GM19467 (cell line): ENCODE results near the gene SMCHD1.
"Not testable (repeated sequence)": the region's sequence is repeated elsewhere in the genome, so short reads cannot be mapped to it uniquely, and the experiment has no call there.

Experiments used
- ATAC-seq: cut with Tn5 transposase; IDR thresholded peaks from one replicate; pipeline ENCODE4 v1.9.1; 2021; ENCODE audit warnings: mild to moderate bottlenecking, moderate library complexity; ENCODE audit not compliant: unreplicated experiment

Gene SMCHD1

DNA sequence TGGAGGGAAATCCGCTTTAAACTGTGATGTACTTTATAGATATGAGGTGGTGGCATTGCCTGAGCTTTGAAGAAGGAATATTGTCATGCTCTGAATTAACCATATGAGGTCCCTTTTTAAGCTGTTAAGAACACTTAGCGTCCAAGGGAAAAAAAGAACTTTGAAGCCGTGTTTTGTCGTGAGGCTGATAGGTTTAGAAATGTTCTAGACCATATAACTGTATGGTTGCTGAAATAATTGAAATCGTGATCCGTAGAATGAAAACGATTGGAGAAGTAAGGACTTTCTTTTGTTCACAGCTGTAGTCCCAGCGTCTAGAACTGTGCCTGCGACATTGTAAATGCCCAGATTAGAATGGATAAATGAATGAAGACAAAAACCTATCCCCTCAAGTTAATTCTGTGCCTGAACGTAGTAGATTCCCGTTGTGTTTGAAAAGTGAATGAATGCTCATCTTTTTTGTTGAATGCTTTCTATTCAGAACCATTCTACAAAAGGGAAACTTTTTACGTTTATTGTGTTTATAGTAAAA lies 1.5 kb downstream of the SMCHD1 start:
- ATAC-seq, result no peak

DNA sequence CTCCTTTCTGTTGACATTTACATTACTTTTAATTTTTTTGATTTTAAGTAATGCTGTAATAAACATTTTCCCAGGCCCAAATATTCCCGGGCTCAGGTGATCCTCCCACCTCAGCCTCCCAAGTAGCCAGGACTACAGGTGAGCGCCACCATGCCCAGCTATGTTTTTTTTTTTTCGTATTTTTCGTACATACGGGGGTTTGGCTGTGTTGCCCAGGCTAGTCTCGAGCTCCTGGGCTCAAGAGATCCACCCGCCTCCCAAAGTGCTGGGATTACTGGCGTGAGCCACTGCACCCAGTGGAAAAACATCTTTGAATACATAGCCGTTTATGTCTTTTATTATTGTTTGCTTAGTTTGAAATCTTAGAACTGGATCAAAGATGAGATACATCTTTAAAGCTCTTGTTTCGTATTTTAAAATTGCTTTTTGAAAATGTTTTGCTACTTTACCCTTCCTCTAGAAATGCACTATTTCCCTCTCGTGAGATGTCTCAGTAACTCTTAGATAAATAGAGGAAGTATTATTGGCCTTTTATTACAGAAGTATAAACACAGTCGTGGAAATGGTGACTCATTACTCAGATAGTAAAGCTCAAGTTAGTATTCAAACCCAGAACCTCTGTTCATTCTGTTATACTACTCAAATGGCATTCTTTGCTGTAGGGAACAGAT lies 2.4 kb downstream of the SMCHD1 start:
- no peak for ATAC-seq

DNA sequence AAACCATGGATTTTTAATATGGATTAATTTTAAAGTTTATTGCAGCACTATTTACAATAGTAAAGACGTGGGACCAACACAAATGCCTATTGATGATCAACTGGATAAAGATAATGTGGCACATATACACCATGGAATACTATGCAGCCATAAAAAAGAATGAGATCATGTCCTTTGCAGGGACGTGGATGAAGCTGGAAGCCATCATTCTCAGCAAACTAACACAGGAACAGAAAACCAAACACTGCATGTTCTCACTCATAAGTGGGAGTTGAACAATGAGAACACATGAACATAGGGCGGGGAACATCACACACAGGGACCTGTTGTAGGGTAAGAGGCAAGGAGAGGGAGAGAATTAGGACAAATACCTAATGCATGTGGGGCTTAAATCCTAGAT lies 5.3 kb downstream of the SMCHD1 start:
- ATAC-seq, result not testable (repeated sequence)

DNA sequence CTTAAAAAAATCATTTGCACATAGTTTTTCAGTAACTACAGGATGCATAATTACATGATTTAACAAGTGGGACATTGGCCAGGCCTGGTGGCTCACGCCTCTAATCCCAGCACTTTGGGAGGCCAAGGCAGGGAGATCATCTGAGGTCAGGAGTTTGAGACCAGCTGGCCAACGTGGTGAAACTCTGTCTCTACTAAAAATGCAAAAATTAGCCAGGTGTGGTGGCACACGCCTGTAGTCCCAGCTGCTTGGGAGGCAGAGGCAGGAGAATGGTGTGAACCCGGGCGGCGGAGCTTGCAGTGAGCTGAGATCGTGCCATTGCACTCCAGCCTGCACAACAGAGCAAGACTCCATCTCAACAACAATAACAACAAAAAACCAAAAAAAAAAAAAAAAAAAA lies 6.8 kb downstream of the SMCHD1 start:
- ATAC-seq, result not testable (repeated sequence)

DNA sequence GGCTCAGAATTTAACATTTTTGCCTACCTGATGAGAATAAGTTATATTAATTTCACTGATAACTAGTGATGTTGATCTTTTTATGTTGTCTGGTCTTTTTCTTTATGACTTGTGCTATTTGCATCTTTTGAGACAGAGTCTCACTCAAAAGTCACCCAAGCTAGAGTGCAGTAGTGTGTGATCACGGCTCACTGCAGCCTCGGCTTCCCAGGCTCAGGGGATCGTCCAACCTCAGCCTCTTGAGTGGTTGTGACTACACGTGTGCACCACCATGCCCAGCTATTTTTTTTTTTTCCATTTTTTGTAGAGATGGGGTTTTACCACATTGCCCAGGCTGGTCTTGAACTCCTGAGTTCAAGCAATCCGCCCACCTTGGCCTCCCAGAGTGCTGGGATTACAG lies 7.5 kb downstream of the SMCHD1 start:
- peak; percentile 46 for ATAC-seq

DNA sequence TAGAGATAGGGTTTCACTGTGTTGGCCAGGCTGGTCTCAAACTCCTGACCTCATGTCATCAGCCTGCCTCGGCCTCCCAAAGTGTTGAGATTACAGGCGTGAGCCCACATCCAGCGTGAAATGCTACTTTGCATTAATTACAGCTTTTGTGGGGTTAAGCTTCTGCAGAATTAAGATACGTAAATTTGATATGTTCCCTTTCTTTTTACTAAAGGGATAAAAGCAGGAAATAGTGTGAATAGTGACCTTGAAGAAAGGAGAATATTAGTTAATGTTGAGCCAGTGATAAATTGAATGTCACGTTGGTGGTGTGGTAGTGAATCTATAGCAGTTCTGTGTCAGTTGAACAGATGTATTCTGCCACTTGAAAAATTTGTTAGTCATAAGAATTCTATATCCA lies 16.9 kb downstream of the SMCHD1 start:
- no peak for ATAC-seq

DNA sequence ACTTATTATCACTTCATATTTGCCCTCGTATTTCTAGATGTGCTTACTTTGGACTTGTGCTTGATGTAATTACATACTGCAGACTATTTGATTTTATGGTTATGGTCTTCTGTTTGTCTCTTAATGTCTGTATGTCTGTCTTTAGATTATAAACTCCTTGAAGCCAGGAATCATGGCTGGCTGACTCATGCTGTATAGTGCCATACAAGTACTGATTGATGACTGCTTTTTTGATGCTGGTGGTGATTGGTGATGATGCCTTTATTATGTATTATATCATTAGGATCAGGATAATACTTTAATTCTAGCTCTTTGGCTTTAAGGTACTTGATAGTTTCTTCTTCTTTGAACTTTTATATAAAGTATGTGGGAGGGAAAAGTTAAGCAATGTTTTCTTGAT lies 17.3 kb downstream of the SMCHD1 start:
- no peak for ATAC-seq

DNA sequence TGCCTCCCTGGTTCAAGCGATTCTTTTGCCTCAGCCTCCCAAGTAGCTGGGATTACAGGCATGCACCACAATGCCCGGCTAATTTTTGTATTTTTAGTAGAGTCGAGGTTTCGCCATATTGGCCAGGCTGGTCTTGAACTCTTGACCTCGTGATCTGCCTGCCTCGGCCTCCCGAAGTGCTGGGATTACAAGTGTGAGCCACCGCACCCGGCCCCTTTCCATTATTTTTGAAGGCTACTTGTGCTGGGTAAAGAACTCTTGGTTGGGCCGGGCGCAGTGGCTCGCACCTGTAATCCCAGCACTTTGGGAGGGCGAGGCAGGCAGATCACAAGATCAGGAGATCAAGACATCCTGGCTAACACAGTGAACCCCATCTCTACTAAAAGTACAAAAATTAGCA lies 23.4 kb downstream of the SMCHD1 start:
- not testable (repeated sequence) for ATAC-seq

DNA sequence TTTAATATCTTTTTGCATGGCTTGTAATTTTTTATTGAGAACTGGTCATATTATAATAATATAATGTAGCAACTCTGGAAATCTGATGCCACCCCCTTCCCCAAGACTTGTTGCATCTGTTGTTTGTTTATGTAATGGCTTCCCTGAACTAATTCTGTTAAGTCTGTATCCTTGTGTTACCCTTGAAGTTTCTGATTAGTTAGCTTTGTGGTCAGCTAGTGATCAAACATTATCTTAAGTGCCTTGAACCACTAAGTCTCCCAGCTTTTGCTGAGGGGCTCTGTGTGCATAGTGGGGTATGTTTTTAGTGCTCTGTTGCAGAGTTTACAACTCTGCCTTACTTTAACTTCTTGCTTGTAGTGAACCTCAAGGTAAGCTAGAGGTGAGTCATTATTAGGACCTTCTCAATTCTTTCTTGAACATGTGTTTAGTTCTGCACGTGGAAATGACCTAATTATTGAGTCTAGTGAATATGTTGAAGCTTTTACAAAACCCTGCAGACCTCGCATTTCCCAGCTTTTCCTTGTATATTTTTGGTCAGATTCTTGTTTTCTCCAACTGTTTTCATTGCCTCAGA lies 24.8 kb downstream of the SMCHD1 start:
- no peak for ATAC-seq

DNA sequence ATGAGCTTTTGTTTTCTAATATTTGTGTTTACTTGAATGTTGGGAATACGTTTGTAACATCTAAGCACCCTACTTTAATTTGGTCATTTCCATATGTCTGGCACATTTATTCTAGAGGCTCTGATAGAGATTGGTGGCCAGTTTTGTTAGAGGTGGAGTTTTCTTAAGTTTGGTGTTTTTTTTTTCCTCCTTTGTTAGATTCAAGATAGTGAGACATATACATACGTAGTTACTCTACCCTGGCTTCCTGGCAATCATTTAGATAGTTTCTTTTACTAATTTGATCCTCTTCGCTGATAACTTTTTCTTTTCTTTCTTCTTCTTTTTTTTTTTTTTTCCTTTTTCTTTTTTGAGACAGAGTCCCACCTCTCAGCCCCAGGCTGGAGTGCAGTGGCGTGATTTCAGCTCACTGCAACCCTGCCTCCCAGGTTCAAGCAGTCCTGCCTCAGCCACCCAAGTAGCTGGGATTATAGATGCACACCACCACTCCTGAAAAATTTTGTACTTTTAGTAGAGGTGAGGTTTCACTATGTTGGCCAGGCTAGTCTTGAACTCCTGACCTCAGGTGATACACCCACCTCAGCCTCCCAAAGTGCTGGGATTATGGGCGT lies 26.6 kb downstream of the SMCHD1 start:
- no peak for ATAC-seq

DNA sequence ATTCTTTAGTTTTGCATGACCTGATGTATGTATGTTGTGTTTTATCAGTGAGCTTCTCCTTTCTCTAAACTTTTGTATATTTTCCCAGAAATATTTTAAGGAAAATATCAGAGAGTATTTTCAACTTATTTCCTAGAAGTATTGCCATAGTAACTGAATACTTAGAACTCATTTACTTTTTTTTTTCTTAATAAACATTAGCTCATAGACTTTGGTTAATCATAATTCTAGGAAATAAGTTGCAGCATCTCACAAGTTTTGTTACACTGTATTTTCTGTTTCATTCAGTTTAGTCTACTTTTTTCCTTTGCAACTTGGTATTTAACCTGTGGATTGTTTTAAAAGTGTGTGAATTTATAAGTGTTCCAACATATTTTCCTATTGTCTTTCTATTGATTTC lies 27.5 kb downstream of the SMCHD1 start:
- ATAC-seq, result no peak

DNA sequence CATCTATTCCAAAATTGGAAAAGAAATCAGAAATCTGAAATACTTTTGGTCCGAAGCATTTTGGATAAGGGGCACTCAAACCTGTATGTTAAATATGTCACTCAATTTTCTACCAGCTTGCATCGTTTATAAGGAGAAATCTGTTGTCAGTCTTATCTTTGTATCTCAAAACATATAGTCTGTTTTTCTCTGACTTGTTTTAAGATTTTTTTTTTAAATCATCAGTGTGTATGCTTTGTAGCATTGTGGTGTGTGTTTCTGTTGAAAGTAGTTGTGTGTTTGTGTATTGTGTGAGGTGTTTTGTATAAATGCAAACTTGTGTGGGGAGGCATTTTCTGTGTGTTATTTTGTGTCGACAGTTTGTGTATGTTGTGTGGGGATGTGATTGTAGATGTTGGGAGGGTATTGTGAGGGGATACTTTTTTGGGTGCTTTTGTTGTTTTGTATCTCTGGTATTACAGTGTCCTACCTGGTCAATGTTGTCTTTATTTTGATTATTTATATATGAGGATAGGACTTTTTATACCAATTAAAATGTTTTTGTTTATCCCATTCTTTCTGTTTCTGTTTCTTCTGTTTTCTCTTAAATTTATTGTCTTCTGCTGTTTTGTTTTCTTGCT lies 30.9 kb downstream of the SMCHD1 start:
- ATAC-seq, result no peak

DNA sequence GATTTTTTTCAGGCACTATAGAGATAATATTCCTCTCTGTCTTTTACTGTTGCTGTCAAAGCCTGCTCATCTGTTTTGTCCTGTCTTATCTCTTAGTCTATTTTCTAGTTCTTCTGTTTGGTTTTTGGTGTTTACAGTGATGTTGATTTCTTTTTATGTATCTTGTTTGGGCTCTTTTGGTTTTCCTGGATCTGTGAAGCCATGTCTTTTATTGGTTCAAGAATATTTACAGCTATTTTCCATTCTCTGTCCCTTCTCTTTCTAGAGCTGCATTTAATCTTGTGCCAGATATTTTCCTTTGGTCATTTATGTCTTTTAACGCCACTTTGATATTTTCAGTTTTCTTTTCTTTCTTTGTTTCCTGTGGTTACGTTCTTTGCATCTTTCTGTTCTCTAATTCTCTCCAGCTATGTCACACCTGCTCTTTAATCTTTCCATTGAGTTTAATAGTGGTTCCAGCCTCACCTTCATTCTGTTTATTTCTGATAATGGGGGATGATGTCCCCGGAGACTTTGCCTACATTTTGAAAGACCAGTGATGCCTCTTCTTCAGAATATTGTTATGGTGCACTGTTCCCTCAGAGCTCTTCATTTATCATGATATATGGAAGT lies 32.0 kb downstream of the SMCHD1 start:
- peak; percentile 59 for ATAC-seq

DNA sequence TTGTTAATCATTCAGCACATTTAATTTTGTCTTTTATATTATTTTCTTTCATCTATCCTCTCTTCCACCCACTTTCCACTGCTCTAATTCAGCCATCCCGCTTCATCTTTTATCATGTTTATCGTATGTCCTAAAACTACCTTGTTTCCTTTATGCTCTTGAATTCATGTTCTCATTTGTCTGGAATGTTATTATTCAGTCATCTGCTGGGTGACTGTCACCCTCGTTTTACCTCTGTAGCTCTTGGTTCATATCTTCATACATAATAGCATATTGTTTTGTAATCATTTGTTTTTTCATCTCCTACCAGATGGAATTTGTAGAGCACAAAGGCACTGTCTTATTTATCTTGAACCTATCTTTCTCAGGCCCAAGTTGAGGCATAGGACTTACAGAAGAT lies 37.0 kb downstream of the SMCHD1 start:
- no peak for ATAC-seq

DNA sequence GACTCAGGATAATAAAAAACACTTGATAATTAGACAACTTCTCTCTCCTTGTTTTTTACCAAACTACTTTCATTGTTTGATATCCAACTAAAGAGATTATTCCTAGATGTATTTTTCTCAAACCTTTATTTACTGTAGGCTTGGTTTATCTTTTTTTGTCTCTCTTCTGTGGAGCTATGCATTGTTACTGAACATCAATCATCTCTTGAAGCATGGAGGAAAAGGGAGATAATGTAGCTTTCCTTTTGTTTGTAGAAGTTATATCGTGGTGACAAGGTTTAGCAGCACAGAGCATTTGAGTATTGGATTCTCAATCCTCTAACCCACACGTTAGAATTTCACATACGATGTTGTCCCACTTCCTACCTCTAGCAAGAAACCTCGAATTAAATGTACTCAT lies 41.7 kb downstream of the SMCHD1 start:
- ATAC-seq, result no peak

DNA sequence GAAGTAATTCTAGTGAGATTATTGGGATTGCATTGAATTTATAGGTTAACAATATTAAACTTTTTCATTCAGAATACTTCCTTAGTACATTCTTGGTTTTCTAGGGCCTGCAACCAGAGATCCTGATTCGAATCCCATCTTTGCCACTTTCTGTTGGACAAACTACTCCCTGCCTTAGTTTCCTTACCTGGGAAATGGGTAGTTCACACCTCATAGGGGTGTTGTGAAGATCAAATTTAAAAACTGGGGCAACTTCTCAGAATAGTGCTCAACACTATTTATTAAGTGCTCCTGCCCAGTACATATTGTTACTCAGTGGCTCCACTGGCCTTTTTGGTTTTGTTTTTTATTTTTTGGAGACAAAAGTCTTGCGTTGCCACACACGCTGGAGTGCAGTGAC lies 43.5 kb downstream of the SMCHD1 start:
- ATAC-seq, result no peak

DNA sequence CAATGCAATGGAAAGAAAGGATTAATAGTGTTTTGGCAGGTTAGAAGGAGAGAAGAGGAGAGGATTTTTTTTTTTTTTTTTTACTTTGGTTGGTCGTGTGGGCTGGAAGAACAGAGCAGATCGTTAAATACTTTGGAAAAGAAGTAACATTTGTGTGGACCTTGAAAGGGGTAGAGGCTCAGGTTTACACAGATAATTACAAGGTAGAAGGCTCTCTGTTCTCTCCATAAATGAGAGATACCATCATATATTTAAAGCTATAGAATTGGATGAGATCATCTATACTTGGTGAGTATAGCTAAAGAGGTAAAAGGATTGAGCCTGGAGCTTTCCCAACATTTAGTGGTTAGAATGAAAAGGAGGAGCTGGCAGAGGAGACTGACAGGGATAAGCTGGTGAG lies 49.0 kb downstream of the SMCHD1 start:
- no peak for ATAC-seq

DNA sequence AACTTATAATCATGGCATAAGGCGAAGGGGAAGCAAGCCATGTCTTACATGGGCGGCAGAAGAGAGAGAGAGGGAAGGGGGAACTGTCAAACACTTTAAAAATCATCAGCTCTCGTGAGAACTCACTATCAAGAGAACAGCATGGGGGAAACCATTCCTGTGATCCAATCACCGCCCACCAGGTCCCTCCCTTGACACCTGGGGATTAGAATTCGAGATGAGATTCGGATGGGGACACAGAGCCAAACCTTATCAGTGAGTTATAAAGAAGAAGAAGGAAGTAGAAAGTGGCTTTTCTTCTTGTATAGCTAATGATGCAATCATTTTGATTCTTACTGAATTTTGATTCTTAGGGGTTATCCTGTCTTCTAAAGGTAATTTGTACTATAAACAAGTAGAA lies 51.4 kb downstream of the SMCHD1 start:
- no peak for ATAC-seq

DNA sequence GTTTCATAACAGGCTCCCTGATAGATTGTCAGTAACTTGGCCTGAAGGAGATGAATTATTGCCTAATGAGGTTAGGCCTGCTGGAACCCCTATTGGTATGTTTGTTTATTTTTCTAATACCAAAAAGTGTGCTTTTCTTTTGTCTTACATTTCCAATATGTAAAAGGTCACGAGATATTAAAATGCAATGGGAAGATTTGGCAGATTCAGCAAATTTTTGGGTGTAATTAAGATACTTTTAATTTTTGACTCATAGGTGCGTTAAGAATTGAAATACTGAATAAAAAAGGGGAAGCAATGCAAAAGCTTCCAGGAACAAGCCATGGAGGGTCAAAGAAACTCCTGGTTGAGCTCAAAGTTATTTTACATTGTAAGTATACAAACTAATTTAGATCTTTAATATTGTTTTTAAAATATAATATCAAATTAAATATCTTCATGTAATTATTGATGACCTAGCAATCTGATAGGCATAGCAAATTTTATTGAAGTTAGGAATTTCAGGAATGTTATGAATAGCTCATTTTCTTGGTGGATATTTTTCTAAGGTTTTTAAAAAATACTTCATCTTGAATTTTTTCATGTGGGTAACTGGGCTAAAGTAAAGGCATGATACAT lies 52.1 kb downstream of the SMCHD1 start:
- no peak for ATAC-seq

DNA sequence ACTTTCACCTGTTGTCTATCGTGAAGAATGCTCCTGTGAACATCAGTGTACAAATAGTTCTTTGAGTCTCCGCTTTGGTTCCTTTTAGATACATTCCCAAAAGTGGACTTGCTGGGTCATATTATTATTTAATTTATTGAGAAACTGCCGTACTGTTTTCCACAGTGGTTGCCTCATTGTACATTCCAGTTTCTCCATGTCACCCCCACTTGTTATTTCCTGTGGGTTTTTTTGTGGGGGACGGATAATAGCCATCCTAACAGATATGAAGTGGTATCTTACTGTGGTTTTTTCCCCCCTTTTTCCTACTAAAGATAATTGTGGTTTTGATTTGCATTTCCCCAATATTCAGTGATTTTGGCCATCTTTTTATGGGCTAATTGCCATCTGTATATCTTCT lies 53.8 kb downstream of the SMCHD1 start:
- no peak for ATAC-seq

DNA sequence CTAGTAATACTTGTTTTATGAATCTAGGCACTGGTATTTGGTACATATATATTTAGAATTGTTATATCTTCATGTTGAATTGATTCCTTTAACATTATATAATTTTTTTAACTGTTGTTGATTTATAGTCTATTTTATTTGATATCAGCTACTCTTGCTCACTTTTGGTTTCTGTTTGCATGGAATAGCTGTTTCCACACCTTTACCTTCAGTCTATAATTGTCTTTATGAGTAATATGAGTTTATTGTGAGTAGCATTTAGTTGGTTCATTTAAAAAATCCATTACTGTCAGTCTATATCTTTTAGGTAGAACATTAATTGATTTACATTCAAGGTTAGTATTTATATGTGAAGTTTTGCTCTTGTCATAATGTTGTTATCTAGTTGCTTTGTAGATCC lies 58.6 kb downstream of the SMCHD1 start:
- no peak for ATAC-seq
